Ecto neural progenitor cell (in vitro differentiated cells): Measurements from ENCODE around the gene EIF3L.
A peak's percentile ranks its signal among the peaks of the same experiment; 100 is the strongest.

Source experiments
- DNase-seq: peaks from one replicate; pipeline ENCODE4 v3.0.0-alpha.2; 2018; ENCODE audit warnings: low spot score

EIF3L gene

GRCh38 chr22:37927637-37927936, 78.4 kb downstream of the EIF3L start:
- no peak for DNase-seq

GRCh38 chr22:37929390-37929789, 80.2 kb downstream of the EIF3L start:
- DNase-seq: no peak

GRCh38 chr22:37930270-37930951, 81.2 kb downstream of the EIF3L start:
- DNase-seq: no peak

GRCh38 chr22:37930952-37931440, 81.8 kb downstream of the EIF3L start:
- DNase-seq: no peak

GRCh38 chr22:37931893-37932389, 82.7 kb downstream of the EIF3L start:
- DNase-seq: no peak

- DNase-seq: no peak
These were observed 83.2 kb downstream of the EIF3L start for GRCh38 chr22:37932401-37932800.

GRCh38 chr22:37932821-37933578, 83.8 kb downstream of the EIF3L start:
- no peak for DNase-seq

- peak; percentile 94 for DNase-seq
These were observed 84.6 kb downstream of the EIF3L start for GRCh38 chr22:37933711-37934376.
